ACC112 (cell line): ENCODE measurements around the gene POFUT2.

Experiments
- H2AFZ ChIP-seq: fragments of 200-600 bp; sonication (generic); one replicate; pipeline ENCODE4 v1.6.0; 2017; ENCODE audit warnings: antibody characterized with exemption, low read length; ENCODE audit not compliant: unreplicated experiment
- H3K27ac ChIP-seq: fragments of 200-600 bp; sonication (generic); 2 replicates; pipeline ENCODE4 v1.5.1; 2014; ENCODE audit warnings: low read depth, mild to moderate bottlenecking, antibody characterized with exemption, low read length, moderate library complexity
- H3K27me3 ChIP-seq: fragments of 200-600 bp; sonication (generic); 2 replicates; pipeline ENCODE4 v1.6.1; 2014; ENCODE audit warnings: mild to moderate bottlenecking, antibody characterized with exemption, low read length, moderate library complexity, mixed read lengths; ENCODE audit not compliant: insufficient read depth
- H3K36me3 ChIP-seq: fragments of 200-600 bp; sonication (generic); 2 replicates; pipeline ENCODE4 v1.6.1; 2016; ENCODE audit warnings: mild to moderate bottlenecking, antibody characterized with exemption, low read length, moderate library complexity, mixed read lengths; ENCODE audit not compliant: insufficient read depth
- H3K4me1 ChIP-seq: fragments of 200-600 bp; sonication (generic); one replicate; pipeline ENCODE4 v1.6.1; 2016; ENCODE audit warnings: low read length, mixed read lengths; ENCODE audit not compliant: insufficient read depth, unreplicated experiment, control insufficient read depth
- H3K4me3 ChIP-seq: fragments of 200-600 bp; sonication (generic); 2 replicates; pipeline ENCODE4 v1.5.1; 2014; ENCODE audit warnings: mild to moderate bottlenecking, low read depth, low read length
- H3K79me2 ChIP-seq: fragments of 200-600 bp; sonication (generic); one replicate; pipeline ENCODE4 v1.6.0; 2016; ENCODE audit warnings: low read length; ENCODE audit not compliant: control insufficient read depth, unreplicated experiment, insufficient read depth

Gene POFUT2

GRCh38 chr21:45294509-45295291 lies 7.0 kb upstream of the POFUT2 start:
- H3K27me3 ChIP-seq, result no peaks in the 10 kb centered on the region

GRCh38 chr21:45293726-45294401 lies 6.2 kb upstream of the POFUT2 start:
- Histone ChIP-seq H3K27ac (peak overlapping the region; percentile 98), H2AFZ (no peak overlapping the region)

More at GRCh38 chr21:45294509-45295291, 7.0 kb upstream of the POFUT2 start:
- Histone ChIP-seq H3K79me2 (peaks cover 8% of the 10 kb centered on the region), H3K27ac (peak overlapping the region; percentile 98), H3K36me3 (peaks cover 14% of the 10 kb centered on the region; the same call in 1 of the 2 replicates), H3K4me1 (peaks cover 31% of the 10 kb centered on the region), H3K4me3 (peak overlapping the region; percentile 27), H2AFZ (peak overlapping the region; percentile 40)

GRCh38 chr21:45293220-45293725 lies 5.6 kb upstream of the POFUT2 start:
- no peak overlapping the region for H2AFZ ChIP-seq
- H3K36me3 ChIP-seq, result peaks cover 14% of the 10 kb centered on the region; the same call in 1 of the 2 replicates
- peak overlapping the region; percentile 98 for H3K27ac ChIP-seq
- H3K4me3 ChIP-seq, result no peak overlapping the region
- no peaks in the 10 kb centered on the region for H3K27me3 ChIP-seq
- H3K4me1 ChIP-seq, result peaks cover 35% of the 10 kb centered on the region
- H3K79me2 ChIP-seq, result peaks cover 8% of the 10 kb centered on the region

More at GRCh38 chr21:45293726-45294401, 6.2 kb upstream of the POFUT2 start:
- Histone ChIP-seq H3K4me3 (peak overlapping the region; percentile 27; the same call in 1 of the 2 replicates), H3K79me2 (peaks cover 8% of the 10 kb centered on the region), H3K27me3 (no peaks in the 10 kb centered on the region), H3K4me1 (peaks cover 34% of the 10 kb centered on the region), H3K36me3 (peaks cover 14% of the 10 kb centered on the region; the same call in 1 of the 2 replicates)

- Histone ChIP-seq H3K27me3 (no peaks in the 10 kb centered on the region), H3K4me3 (no peak overlapping the region), H3K27ac (peak overlapping the region; percentile 98; the same call in 1 of the 2 replicates), H2AFZ (no peak overlapping the region), H3K4me1 (peaks cover 35% of the 10 kb centered on the region), H3K36me3 (peaks cover 14% of the 10 kb centered on the region; the same call in 1 of the 2 replicates), H3K79me2 (peaks cover 8% of the 10 kb centered on the region)
Measured at GRCh38 chr21:45292399-45293219, 4.9 kb upstream of the POFUT2 start.

- H3K79me2 ChIP-seq, result peaks cover 12% of the 10 kb centered on the region
- peak overlapping the region; percentile 29; the same call in 1 of the 2 replicates for H3K27ac ChIP-seq
- no peaks in the 10 kb centered on the region for H3K27me3 ChIP-seq
- H3K4me3 ChIP-seq, result no peak overlapping the region
- peaks cover 35% of the 10 kb centered on the region for H3K4me1 ChIP-seq
- H3K36me3 ChIP-seq, result peaks cover 13% of the 10 kb centered on the region; the same call in 1 of the 2 replicates
- no peak overlapping the region for H2AFZ ChIP-seq
Measured at GRCh38 chr21:45291613-45292398, 4.1 kb upstream of the POFUT2 start.

GRCh38 chr21:45290948-45291612 lies 3.4 kb upstream of the POFUT2 start:
- H3K79me2 ChIP-seq, result peaks cover 14% of the 10 kb centered on the region
- no peaks in the 10 kb centered on the region for H3K27me3 ChIP-seq
- peak overlapping the region; percentile 38; the same call in 1 of the 2 replicates for H3K27ac ChIP-seq
- no peak overlapping the region for H3K4me3 ChIP-seq
- peaks cover 40% of the 10 kb centered on the region for H3K4me1 ChIP-seq
- H3K36me3 ChIP-seq, result peaks cover 6% of the 10 kb centered on the region; the same call in 1 of the 2 replicates
- H2AFZ ChIP-seq, result no peak overlapping the region

- no peak overlapping the region for H3K4me3 ChIP-seq
- H3K27me3 ChIP-seq, result no peaks in the 10 kb centered on the region
- H3K36me3 ChIP-seq, result peaks cover 6% of the 10 kb centered on the region; the same call in 1 of the 2 replicates
- H3K27ac ChIP-seq, result peak overlapping the region; percentile 38; the same call in 1 of the 2 replicates
- peaks cover 31% of the 10 kb centered on the region for H3K4me1 ChIP-seq
- peaks cover 10% of the 10 kb centered on the region for H3K79me2 ChIP-seq
- H2AFZ ChIP-seq, result no peak overlapping the region
Measured at GRCh38 chr21:45289655-45290515, 2.2 kb upstream of the POFUT2 start.

- H3K79me2 ChIP-seq, result peaks cover 16% of the 10 kb centered on the region
- peak overlapping the region; percentile 85 for H3K4me3 ChIP-seq
- no peaks in the 10 kb centered on the region for H3K27me3 ChIP-seq
- peaks cover 9% of the 10 kb centered on the region; the same call in 1 of the 2 replicates for H3K36me3 ChIP-seq
- H2AFZ ChIP-seq, result no peak overlapping the region
- H3K4me1 ChIP-seq, result peaks cover 25% of the 10 kb centered on the region
- no peak overlapping the region for H3K27ac ChIP-seq
Measured at GRCh38 chr21:45289134-45289533, 1.4 kb upstream of the POFUT2 start.
